NCI-H1105 (cell line): Measurements from ENCODE around the gene ARMH2.
"Not testable (repeated sequence)": the region's sequence is repeated elsewhere in the genome, so short reads cannot be mapped to it uniquely, and the experiment has no call there.

Experiments used
- DNase-seq: peaks from one replicate; lab custom pipeline; 2025; lab: John Stamatoyannopoulos, UW

The ARMH2 gene

GRCh38 chr6:24764833-24765828 lies 33.6 kb downstream of the ARMH2 start:
- DNase-seq, result not testable (repeated sequence)

- DNase-seq, result peak; percentile 69
These were observed 35.1 kb downstream of the ARMH2 start for GRCh38 chr6:24763578-24763977.

- DNase-seq, result no peak
These were observed 36.9 kb downstream of the ARMH2 start for GRCh38 chr6:24761851-24762250.

GRCh38 chr6:24761193-24761835 lies 37.4 kb downstream of the ARMH2 start:
- DNase-seq, result no peak

GRCh38 chr6:24760210-24760609 lies 38.5 kb downstream of the ARMH2 start:
- DNase-seq, result no peak

GRCh38 chr6:24759718-24760117 lies 39.0 kb downstream of the ARMH2 start:
- DNase-seq, result no peak

GRCh38 chr6:24757611-24758010 lies 41.1 kb downstream of the ARMH2 start:
- DNase-seq, result no peak

- no peak for DNase-seq
These were observed 43.4 kb downstream of the ARMH2 start for GRCh38 chr6:24755279-24755678.

- not testable (repeated sequence) for DNase-seq
These were observed 44.3 kb downstream of the ARMH2 start for GRCh38 chr6:24754378-24754777.

GRCh38 chr6:24753545-24753944 lies 45.2 kb downstream of the ARMH2 start:
- no peak for DNase-seq

- no peak for DNase-seq
These were observed 45.7 kb downstream of the ARMH2 start for GRCh38 chr6:24752917-24753492.

- DNase-seq, result no peak
These were observed 46.2 kb downstream of the ARMH2 start for GRCh38 chr6:24752503-24752902.

- DNase-seq, result not testable (repeated sequence)
These were observed 47.8 kb downstream of the ARMH2 start for GRCh38 chr6:24750878-24751277.

GRCh38 chr6:24749297-24749696 lies 49.4 kb downstream of the ARMH2 start:
- no peak for DNase-seq
